ENCODE data around the gene HHATL.

The HHATL gene

DNA sequence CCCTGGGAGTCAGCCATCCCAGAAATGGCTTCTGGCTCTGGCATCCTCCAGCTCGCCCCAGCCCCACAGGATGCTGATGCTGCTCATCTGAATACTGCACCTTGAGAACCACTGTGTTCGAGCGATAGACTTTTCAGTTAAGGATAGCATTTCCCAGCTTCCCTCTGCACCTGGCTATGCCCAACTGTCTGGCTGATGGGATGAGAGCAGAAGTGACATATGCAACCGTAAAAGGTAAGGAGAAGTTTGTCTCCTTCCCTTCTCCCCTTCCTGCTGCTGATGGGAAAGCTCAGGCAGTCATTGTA, 9.7 kb upstream of the HHATL start:
- FAIRE-seq = no peak

GRCh38 chr3:42711491-42712343, 9.1 kb upstream of the HHATL start:
- no peak for FAIRE-seq

- FAIRE-seq = no peak
Measured at GRCh38 chr3:42710323-42711021, 7.9 kb upstream of the HHATL start.

DNA sequence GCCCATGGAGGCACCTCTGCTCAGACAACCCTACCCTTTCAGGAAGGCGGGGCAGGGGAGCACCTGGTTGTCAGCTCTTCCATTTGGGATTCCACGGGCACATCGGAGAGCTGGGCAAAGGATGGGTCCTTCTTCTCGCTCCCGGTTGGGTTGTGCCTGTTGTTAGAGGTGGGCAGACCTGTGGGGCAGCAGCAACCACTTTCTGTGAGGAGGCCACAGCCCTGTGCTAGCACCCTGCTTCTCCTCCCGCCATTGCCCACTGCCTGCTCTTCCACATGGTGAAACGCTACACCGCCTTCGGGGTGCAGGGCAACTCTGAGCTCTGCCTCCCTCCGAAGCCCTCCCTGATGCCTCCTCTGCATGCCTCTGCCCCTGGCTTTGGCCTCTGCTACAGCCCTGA, 7.0 kb upstream of the HHATL start:
- no peak for FAIRE-seq

DNA sequence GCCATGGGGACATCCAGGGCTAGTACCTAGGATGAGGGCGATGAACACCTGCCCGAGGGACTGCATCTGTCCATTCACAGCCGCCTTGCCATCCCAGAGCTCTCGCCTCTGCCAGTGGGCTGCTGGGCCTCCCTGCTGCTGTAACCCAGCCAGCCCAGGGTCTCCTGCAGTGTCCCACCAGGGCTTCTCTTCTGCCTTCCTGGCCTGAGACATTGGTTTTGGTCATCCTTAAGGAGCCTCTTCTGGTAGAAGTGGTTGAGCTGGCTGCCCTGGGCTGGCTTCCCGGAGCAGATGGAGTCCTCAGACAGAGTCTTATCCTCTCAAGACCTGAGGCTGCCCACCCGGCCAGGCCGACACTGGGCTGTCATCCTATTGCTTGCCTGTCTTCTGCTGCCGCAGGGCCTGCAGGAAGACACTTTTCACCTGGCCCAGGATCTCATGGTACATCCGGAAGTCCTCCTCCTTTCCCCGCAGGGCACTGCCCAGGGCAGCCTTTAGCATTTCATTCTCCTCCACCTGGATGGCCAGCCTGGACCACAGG, 6.1 kb upstream of the HHATL start:
- FAIRE-seq = no peak

DNA sequence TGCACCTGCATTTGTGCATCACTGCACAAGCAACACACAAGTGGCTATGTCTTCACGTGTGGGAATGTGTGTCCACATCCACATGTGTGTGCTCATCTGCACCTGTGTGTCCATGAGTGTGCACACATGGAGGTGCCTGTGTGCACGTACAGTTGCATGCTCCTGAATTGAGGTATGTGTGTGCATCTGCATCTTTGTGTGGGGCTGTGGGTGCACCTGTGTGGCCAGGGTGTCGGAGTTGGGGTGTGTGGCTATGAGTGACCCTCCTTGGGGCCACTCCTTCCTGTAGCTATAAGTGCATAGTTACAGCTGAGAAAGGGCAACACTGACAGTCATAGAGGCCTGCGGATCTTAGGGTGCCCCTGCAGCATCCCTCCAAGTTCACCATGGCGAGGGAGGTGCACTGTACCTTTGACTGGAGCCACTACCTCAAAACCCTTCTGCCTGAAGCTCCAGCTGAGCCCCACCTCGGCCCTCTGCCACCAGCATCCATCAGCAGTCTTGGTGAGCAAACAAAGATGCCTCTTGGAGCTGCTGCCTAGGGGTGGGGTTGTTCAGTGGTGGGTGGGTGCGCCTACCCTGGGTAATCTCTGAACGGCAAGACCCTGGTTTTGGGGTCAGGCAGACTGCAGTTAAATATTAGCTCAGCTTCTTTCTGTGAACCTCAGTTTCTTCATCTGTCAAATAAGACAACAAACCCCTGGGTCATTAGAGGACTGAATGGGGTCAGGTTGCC, 5.2 kb upstream of the HHATL start:
- FAIRE-seq = no peak

- FAIRE-seq = no peak
Measured at GRCh38 chr3:42706721-42707619, 4.4 kb upstream of the HHATL start.

DNA sequence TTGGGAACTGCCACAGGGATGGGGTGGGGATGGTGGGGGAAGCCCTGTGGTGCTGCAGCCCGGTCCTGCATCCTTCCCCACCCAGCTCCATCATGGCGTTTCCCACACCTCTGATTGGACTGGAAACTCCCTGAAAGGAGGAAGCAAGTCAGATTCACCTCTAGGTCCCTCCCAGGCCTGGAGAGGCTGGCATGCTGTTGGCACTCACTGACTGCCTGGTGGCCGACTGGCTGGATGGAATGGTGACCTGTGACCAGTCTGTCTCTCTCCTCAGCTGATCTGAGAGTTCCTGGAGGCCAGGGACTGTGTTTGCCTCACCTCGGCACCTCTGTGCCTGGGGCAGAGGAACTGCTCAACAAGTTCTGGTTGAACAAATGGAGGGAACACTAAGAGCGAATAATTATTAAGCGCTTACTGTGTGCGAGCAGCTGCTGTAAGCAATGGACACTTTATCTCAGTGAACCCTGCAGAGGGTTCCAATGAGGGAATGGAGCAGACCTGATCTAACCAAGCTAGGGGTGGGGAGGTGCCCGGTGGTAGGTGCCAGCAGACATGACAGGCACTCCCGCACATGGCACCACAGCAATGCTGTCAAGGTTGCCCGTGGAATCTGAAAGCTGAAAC, 3.5 kb upstream of the HHATL start:
- no peak for FAIRE-seq

DNA sequence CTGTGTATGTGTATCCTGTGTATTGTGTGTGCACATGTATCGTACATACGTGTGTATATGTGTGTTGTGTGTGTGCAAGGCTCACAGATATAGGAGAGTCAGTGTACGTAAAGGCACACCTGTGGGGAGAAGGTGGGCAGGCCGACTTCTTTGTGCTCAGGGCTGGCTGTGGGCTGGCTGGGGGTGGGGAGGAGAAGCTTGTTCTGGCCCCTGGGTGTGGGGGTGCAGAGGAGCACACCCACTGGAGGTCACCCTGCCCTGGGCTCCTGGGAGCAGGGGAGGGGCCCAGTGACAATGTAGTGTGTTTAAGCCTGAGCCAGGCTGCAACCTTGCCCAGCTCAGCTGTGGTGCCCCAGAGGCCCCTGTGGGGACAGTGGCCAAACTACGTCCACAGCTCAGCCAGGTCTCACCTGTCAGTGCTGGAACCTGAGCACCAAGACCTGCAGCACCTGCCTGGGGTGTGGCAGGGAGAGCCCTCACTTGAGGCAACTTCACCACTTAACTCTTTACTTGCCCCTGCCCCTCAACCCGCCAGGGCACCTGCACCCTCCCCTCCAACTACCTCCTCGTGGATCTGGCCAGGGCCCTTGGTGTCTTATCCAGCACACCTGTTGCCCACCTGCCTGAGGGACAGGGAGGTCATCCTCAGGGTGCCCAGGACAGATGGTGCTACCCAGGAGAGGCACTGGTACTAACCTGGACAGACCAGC, 2.6 kb upstream of the HHATL start:
- FAIRE-seq = no peak

DNA sequence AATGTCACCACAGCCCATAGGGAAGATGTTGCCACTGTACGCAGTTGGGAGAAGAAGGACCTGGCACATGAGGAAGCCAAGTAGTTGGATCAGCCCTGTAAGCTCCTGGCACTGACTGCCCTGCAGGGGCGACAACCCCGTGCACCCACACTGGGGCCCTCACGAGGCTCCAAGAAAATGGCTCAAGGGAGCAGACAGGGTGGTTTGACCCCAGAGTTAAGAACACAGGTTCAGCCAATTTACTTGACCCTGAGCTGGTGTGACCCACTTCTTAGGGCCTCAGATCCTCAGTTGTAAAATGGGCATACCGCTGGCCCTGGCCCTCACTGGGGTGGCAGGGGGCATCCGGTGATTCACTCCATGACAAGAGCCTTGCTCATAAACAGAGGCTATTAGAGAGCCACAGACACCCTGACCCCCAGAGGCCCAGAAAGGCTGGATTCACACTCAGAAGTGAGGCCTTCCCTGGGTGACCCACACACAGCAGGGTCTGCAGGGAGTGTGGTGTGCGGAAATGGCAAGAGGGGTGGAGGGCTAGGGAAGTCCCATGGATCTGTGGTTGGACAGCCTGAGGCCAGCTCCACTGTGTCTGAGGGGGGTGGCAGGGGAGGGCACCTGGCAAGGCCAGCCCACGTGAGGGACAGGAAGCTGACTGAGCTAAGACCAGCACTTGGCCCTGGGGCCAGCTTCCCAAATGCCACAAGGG, 1.7 kb upstream of the HHATL start:
- no peak for FAIRE-seq

DNA sequence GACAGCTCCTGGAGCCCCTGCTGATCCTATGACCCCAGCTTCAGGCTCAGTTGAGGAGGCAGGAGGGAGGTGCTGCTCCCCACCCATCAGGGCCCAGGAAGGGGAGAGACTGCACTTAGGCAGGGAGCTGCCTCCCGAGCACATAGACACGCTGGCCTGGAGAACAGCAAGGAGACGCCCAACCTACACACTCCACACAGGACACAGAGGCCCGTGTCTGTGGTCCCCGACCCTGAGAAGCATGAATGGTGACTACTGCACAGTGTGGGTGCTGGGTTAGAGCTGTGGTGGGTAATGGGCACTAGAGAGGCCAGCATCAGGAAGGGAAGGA, 1.1 kb upstream of the HHATL start:
- FAIRE-seq = no peak

GRCh38 chr3:42702982-42703694, 540 bp upstream of the HHATL start:
- no peak for FAIRE-seq

GRCh38 chr3:42701371-42702065, 1.1 kb downstream of the HHATL start:
- FAIRE-seq = no peak

DNA sequence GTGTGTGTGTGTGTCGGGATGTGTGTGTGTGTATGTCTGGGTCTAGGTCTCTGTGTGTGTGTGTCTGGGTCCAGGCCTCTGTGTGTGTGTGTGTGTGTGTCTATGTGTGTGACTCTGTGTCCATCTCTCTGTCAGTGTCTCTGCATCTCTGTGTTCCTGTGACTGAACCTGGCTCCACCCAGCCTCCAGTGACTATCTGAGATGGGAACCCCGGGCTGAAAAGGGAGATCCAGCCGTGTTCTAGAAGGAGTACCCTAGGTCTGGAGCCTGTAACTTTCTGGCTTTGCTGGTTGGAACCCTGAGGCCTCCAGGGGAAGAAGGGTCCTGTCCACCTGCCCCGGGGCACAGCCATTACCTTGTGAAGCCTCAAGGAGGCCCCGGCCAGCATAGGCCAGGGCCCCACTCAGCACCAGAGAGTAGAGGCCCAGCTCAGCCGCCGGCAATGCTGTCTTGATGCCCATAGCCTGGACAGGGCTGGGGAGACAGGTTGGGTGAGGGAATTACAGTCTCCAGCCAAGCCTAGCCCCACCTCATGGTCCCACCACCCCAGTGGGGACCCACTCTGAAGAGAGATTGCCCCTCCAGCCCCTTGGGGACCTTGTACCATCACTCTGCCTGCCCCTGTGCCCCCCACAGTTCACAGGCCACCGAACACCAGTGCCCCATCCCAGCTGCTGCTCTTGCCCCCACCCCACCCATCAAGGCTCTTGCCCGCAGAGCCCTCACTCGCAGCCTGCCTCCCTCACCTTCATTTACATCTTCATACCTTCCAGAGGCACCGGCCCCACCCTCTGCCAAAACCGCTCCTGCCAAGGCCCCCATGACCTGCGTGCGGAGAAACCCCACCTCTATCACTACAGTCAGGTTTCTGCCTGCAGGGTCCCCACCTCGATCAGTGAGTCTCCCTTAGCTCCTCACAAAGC, 2.0 kb downstream of the HHATL start:
- FAIRE-seq = no peak

- FAIRE-seq = no peak
Measured at GRCh38 chr3:42699511-42699971, 3.1 kb downstream of the HHATL start.

DNA sequence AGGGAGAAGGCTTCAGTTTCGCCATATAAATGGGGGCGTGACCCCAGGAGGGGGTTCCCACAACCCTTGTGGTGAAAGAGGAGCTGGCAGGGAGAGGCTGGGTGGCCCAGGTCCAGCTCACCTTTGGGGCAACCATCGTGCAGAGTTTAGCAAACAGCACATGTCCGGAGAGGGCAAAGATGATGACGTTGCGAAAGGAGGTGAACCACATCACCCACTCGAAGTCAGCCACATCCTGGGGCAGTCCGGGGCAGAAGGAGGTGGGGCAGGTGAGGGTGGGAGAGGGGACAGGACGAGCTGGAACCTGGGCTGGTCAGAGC, 3.7 kb downstream of the HHATL start:
- no peak for FAIRE-seq

- no peak for FAIRE-seq
Measured at GRCh38 chr3:42698216-42698910, 4.2 kb downstream of the HHATL start.

Data from A204.1 (cell line).